ENCODE data around the gene FKBP11.
A peak's percentile ranks its signal among the peaks of the same experiment; 100 is the strongest.

GRCh38 chr12:48903982-48904411 lies 21.3 kb downstream of the FKBP11 start:
- TF ChIP-seq, protein P1, sequence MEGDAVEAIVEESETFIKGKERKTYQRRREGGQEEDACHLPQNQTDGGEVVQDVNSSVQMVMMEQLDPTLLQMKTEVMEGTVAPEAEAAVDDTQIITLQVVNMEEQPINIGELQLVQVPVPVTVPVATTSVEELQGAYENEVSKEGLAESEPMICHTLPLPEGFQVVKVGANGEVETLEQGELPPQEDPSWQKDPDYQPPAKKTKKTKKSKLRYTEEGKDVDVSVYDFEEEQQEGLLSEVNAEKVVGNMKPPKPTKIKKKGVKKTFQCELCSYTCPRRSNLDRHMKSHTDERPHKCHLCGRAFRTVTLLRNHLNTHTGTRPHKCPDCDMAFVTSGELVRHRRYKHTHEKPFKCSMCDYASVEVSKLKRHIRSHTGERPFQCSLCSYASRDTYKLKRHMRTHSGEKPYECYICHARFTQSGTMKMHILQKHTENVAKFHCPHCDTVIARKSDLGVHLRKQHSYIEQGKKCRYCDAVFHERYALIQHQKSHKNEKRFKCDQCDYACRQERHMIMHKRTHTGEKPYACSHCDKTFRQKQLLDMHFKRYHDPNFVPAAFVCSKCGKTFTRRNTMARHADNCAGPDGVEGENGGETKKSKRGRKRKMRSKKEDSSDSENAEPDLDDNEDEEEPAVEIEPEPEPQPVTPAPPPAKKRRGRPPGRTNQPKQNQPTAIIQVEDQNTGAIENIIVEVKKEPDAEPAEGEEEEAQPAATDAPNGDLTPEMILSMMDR (IDR thresholded peaks at IDR 0.05), result peak in 4 of 7 experiments; percentile 30 to 52 (median 44)
- no peak for TF ChIP-seq POLR2A (IDR thresholded peaks at IDR 0.05)
